ENCODE data around the gene SORCS2.

The SORCS2 gene

GRCh38 chr4:7771056-7771455 is 578.7 kb downstream of the SORCS2 start:
- Histone ChIP-seq H3K4me2 (ENCODE audit: low read length) (no peak overlapping the region), H3K9ac (ENCODE audit: low read length) (no peak overlapping the region), H3K27me3 (ENCODE audit: low read depth, low read length) (peaks cover 16% of the 10 kb centered on the region; the same call in 1 of the 2 replicates), H4K20me1 (ENCODE audit: insufficient read depth, low read length) (no peaks in the 10 kb centered on the region), H3K36me3 (replicated peaks; ENCODE audit: low read depth, low read length) (no peaks in the 10 kb centered on the region), H3K27ac (ENCODE audit: low read length) (no peak overlapping the region), H3K4me1 (ENCODE audit: low read length) (peaks cover 10% of the 10 kb centered on the region), H3K9me3 (ENCODE audit: insufficient read depth, low read length) (no peaks in the 10 kb centered on the region), H2AFZ (ENCODE audit: low read depth, low read length) (no peak overlapping the region), H3K79me2 (ENCODE audit: low read length) (no peaks in the 10 kb centered on the region), H3K4me3 (ENCODE audit: low read length) (no peak overlapping the region)
- TF ChIP-seq EZH2phosphoT487 (IDR thresholded peaks at IDR 0.05; ENCODE audit: low read depth) (no peak), CTCF (IDR thresholded peaks at IDR 0.05; ENCODE audit: low read depth, low read length) (no peak)

GRCh38 chr4:7771541-7772507 is 579.5 kb downstream of the SORCS2 start:
- H3K79me2 ChIP-seq (ENCODE audit: low read length), result no peaks in the 10 kb centered on the region
- H3K9me3 ChIP-seq (ENCODE audit: insufficient read depth, low read length), result no peaks in the 10 kb centered on the region
- no peak overlapping the region for H2AFZ ChIP-seq (ENCODE audit: low read depth, low read length)
- no peak overlapping the region for H3K27ac ChIP-seq (ENCODE audit: low read length)
- no peaks in the 10 kb centered on the region for H4K20me1 ChIP-seq (ENCODE audit: insufficient read depth, low read length)
- no peaks in the 10 kb centered on the region for H3K36me3 ChIP-seq (replicated peaks; ENCODE audit: low read depth, low read length)
- TF ChIP-seq CTCF (IDR thresholded peaks at IDR 0.05; ENCODE audit: low read depth, low read length) (no peak), EZH2phosphoT487 (IDR thresholded peaks at IDR 0.05; ENCODE audit: low read depth) (no peak)
- H3K4me2 ChIP-seq (ENCODE audit: low read length), result no peak overlapping the region
- H3K4me3 ChIP-seq (ENCODE audit: low read length), result no peak overlapping the region
- peaks cover 10% of the 10 kb centered on the region for H3K4me1 ChIP-seq (ENCODE audit: low read length)
- H3K27me3 ChIP-seq (ENCODE audit: low read depth, low read length), result peaks cover 16% of the 10 kb centered on the region; the same call in 1 of the 2 replicates
- H3K9ac ChIP-seq (ENCODE audit: low read length), result no peak overlapping the region

- Histone ChIP-seq H3K9me3 (ENCODE audit: insufficient read depth, low read length) (no peaks in the 10 kb centered on the region), H3K4me3 (ENCODE audit: low read length) (no peak overlapping the region), H3K27me3 (ENCODE audit: low read depth, low read length) (peaks cover 16% of the 10 kb centered on the region; the same call in 1 of the 2 replicates), H2AFZ (ENCODE audit: low read depth, low read length) (no peak overlapping the region), H3K9ac (ENCODE audit: low read length) (no peak overlapping the region), H4K20me1 (ENCODE audit: insufficient read depth, low read length) (no peaks in the 10 kb centered on the region), H3K4me1 (ENCODE audit: low read length) (peaks cover 10% of the 10 kb centered on the region), H3K4me2 (ENCODE audit: low read length) (no peak overlapping the region), H3K36me3 (replicated peaks; ENCODE audit: low read depth, low read length) (no peaks in the 10 kb centered on the region), H3K27ac (ENCODE audit: low read length) (no peak overlapping the region), H3K79me2 (ENCODE audit: low read length) (no peaks in the 10 kb centered on the region)
- TF ChIP-seq EZH2phosphoT487 (IDR thresholded peaks at IDR 0.05; ENCODE audit: low read depth) (no peak), CTCF (IDR thresholded peaks at IDR 0.05; ENCODE audit: low read depth, low read length) (no peak)
These were observed 580.5 kb downstream of the SORCS2 start for GRCh38 chr4:7772711-7773385.
